Ramos (cell line): Measurements from ENCODE around the gene HSPBAP1.

Experiments used
- in situ Hi-C: fragments of 300-500 bp; cut with MboI; formaldehyde crosslinking; loops from one replicate; pipeline ENCODE4 v1.14.3; 2022; ENCODE audit warnings: low sequenced_read_pairs; ENCODE audit not compliant: unreplicated experiment

Gene HSPBAP1

DNA sequence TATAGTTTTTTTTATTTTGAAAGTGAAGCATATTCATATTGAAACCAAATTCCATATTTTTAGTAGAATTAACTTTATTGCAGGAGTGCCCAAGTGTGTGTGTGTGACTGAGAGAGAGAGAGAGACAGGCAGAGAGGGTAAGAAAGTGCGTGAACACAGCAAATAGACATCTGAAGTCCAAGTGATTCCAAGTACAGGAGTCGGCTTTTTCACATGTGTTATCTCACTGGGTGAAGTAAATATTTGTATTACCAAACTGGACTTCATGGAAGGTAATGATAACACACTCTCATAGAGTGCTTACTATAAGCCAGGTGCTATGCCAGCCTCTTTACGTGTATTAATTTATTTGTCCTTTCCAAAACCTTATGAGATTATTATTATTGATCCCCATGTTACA lies 101.0 kb downstream of the HSPBAP1 start:
- in situ Hi-C loops: loop anchor here (25.0 kb wide), 1 partner anchor 1130 kb away; the partner anchor contains the start of gene ARGFX

DNA sequence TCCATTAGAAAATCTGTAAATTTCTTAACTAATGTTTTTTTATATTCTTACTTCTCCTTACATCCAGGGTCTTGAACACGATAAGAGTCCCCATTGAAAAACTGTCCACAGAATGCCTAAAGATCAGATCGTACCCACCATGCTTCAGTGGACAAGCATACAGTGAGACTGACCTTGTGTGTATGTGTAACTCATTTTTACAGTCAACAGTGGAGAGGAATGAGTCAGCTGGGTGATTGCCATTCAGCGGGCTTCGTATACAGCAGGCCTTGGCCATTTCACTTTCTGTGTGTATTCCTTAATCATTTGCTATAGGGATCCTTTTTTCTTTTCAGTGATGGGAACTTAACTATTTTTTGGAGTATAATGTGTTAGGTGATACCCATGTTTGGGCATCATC lies 102.4 kb downstream of the HSPBAP1 start:
- in situ Hi-C loops: loop anchor here (25.0 kb wide), 1 partner anchor 1129 kb away; the partner anchor contains the start of gene ARGFX

DNA sequence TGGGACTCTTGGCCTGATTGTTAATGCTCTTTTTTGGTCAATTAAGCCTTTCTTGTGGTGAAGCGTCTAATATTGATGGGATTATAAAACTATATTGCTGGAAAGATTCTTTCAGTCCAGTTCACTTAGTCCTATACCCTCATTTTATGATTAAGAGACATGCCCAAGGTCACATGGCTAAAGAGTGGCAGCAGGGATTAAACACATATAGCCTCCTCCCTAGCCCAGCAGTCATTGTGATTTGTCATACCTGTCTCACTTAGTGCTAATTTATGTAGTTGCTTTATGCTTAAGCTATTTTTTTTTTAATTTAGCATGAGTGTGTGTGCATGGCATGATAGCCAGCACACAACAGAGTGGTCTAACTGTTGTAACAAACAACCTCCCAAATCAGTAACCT lies 103.5 kb downstream of the HSPBAP1 start:
- in situ Hi-C loops: loop anchor here (25.0 kb wide), 1 partner anchor 1128 kb away; the partner anchor contains the start of gene ARGFX
